Neural crest cell (in vitro differentiated cells): ENCODE measurements around the gene MPHOSPH10. TPM values are rescaled to one million over a fixed set of nuclear protein-coding genes. Genes with fewer than 3 reads are reported as not detected.

ENCODE experiments used
- DNase-seq: peaks from one replicate; pipeline ENCODE4 v3.0.0; 2021; ENCODE audit warnings: low read depth, mixed read lengths, low spot score
- H3K27ac Mint-ChIP-seq: one replicate; pipeline ENCODE4 v1.8.0; 2021; ENCODE audit warnings: mild to moderate bottlenecking, mixed read lengths; ENCODE audit not compliant: unreplicated experiment
- H3K27me3 Mint-ChIP-seq: 2 replicates; pipeline ENCODE4 v1.8.0; 2021; ENCODE audit warnings: low read depth, mild to moderate bottlenecking, mixed read lengths
- H3K36me3 Mint-ChIP-seq: 2 replicates; pipeline ENCODE4 v1.8.0; 2021; ENCODE audit warnings: low read depth, mild to moderate bottlenecking, mixed read lengths
- H3K4me1 Mint-ChIP-seq: 2 replicates; pipeline ENCODE4 v1.8.0; 2021; ENCODE audit warnings: mixed read lengths
- H3K4me3 Mint-ChIP-seq: one replicate; pipeline ENCODE4 v1.8.0; 2021; ENCODE audit warnings: mild to moderate bottlenecking, mixed read lengths
- H3K9me3 Mint-ChIP-seq: 2 replicates; pipeline ENCODE4 v1.8.0; 2021; ENCODE audit warnings: mixed read lengths
- total RNA-seq: library from RNA; stranded (reverse); gene quantifications from 2 replicates; pipeline ENCODE4 v1.2.1, GENCODE V29; 2021
- TF ChIP-seq, protein P1 (sequence below): fragments of 200-600 bp; sonication (generic); conservative IDR thresholded peaks from 2 replicates; pipeline ENCODE4 v1.5.0; 2021; ENCODE audit warnings: antibody characterized with exemption, mild to moderate bottlenecking

The MPHOSPH10 gene
- total RNA-seq, 1 donor from 2014 or later, result 41.7 TPM

DNA sequence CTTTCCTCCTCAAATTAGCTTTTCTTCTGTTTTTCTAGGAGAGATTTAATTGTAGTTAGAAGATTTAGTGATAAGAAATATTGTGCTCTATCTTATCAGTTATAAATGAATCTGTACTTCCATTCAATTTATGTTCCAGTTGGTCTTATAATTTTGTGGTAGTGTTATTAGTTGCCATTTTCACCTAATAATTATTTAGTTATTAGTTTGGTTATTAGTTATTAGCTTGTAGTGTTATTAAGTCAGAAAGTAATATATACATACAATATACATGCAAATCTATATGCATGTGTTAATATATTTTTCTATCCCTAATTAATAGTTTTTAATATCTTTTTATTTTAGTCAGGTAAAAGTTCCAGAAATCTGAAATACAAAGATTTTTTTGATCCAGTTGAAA is 3.2 kb downstream of the MPHOSPH10 start:
- Mint-ChIP-seq H3K4me3 (no peak overlapping the region), H3K4me1 (peaks cover 10% of the 10 kb centered on the region), H3K27ac (no peak overlapping the region), H3K9me3 (no peaks in the 10 kb centered on the region), H3K27me3 (no peaks in the 10 kb centered on the region), H3K36me3 (peaks cover 2% of the 10 kb centered on the region)
- no peak for DNase-seq
- TF ChIP-seq, protein P1, sequence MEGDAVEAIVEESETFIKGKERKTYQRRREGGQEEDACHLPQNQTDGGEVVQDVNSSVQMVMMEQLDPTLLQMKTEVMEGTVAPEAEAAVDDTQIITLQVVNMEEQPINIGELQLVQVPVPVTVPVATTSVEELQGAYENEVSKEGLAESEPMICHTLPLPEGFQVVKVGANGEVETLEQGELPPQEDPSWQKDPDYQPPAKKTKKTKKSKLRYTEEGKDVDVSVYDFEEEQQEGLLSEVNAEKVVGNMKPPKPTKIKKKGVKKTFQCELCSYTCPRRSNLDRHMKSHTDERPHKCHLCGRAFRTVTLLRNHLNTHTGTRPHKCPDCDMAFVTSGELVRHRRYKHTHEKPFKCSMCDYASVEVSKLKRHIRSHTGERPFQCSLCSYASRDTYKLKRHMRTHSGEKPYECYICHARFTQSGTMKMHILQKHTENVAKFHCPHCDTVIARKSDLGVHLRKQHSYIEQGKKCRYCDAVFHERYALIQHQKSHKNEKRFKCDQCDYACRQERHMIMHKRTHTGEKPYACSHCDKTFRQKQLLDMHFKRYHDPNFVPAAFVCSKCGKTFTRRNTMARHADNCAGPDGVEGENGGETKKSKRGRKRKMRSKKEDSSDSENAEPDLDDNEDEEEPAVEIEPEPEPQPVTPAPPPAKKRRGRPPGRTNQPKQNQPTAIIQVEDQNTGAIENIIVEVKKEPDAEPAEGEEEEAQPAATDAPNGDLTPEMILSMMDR, result no peak

DNA sequence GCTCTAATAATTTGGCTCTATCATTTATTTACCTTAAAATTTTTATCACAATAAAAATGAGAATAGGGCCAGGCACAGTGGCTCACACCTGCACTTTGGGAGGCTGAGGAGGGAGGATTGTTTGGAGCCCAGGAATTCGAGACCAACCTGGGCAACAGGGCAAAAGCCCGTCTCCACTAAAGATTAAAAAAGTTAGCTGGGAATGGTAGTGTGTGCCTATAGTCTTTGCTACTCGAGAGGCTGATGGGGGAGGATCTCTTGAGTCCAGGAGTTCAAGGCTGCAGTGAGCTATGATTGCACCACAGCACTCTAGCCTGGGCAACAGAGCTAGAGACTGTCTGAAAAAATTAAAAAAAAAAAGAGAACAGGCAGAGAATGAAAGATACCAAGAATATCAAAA is 5.7 kb downstream of the MPHOSPH10 start:
- no peak overlapping the region for H3K27ac Mint-ChIP-seq
- peaks cover 6% of the 10 kb centered on the region for H3K36me3 Mint-ChIP-seq

DNA sequence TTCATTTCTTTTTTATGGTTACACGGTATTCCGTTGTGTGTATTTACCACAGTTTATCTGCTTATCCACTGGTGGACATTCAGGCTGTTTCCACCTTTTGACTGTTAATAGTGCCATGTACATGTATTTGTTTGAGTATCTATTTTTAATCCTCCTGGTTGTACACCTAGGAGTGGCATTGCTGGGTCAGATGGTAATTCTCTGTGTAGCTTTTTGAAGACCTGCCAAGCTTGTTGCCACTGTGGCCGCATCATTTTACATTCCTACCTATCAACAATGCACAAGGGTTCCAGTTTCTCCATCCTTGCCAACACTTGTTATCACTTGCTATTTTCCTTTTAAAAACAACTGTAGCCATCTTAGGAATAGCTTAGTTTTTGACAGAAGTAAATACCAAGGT is 13.3 kb downstream of the MPHOSPH10 start:
- Mint-ChIP-seq H3K4me3 (no peak overlapping the region), H3K27ac (no peak overlapping the region), H3K9me3 (no peaks in the 10 kb centered on the region), H3K27me3 (no peaks in the 10 kb centered on the region), H3K4me1 (no peaks in the 10 kb centered on the region), H3K36me3 (peaks cover 18% of the 10 kb centered on the region)
- DNase-seq, result no peak
- TF ChIP-seq, protein P1, result no peak

More for the DNA sequence above, 5.7 kb downstream of the MPHOSPH10 start:
- TF ChIP-seq, protein P1, result no peak
- Mint-ChIP-seq H3K27me3 (no peaks in the 10 kb centered on the region), H3K4me1 (no peaks in the 10 kb centered on the region), H3K4me3 (no peak overlapping the region), H3K9me3 (no peaks in the 10 kb centered on the region)
- DNase-seq, result no peak

DNA sequence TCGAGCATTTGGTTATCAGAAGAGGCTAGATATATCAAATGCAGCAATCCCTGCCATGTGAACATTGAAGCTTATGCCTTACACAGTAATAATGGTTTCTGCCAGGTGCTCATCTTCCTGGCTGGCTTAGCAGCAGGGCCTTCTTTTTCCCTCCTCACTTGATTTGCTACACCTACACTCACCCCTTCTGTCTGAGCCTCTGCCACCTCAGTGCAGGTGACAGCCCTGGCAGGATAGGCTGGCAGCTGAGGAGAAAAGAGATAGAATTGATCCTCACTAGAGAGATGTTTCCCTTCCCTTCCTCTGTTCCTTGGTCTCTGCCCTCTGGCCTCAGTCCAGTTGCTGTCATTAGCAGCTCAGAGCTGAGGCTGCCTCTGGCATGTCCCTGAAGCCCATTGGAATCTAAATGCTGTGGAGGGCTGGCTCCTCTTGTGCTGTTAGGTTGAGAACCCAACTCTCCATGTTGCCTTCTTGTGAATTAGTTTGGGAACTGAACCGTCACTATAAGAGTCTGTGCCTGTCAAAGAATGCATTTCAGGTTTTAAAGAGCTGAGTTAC is 18.2 kb downstream of the MPHOSPH10 start:
- TF ChIP-seq, protein P1, result no peak
- no peaks in the 10 kb centered on the region for H3K9me3 Mint-ChIP-seq

DNA sequence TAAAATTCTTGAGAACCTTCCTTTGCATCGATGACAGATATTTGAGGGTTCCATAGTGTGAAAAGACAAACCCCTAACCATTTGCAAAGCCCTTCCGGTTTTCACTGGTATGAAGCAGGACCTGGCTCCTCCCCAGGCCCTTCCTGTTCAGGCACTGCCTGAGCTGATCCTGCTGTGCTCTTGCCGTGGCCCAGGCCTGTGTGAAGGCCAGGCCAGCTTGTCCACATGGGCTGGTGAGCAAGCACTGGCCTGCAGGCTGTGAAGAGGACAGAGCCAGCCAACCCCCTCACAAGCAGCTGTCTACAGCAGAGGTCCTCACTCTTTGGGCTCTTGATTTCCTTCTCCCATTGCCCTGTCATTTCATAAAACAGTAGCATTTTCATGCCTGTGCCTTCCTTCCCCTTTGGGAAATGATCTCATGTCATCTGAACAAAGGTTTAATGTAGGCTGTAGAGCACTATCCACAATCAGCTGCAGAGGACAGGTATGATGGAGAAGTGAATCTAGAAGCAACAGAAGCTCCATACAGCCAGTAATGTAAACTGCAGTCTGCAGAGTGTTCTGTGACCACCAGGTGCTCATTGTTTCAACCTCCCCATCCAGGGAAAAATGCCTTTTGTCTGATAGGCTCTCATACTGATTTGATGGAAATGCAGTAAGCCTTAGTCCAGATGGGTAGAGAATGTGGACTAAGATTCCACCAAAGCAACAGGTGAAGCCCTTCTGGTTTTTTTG is 19.8 kb downstream of the MPHOSPH10 start:
- no peaks in the 10 kb centered on the region for H3K9me3 Mint-ChIP-seq
- H3K27me3 Mint-ChIP-seq, result no peaks in the 10 kb centered on the region
- DNase-seq, result no peak
- H3K4me3 Mint-ChIP-seq, result no peak overlapping the region
- H3K4me1 Mint-ChIP-seq, result peaks cover 4% of the 10 kb centered on the region
- no peak overlapping the region for H3K27ac Mint-ChIP-seq
- peaks cover 12% of the 10 kb centered on the region for H3K36me3 Mint-ChIP-seq
- TF ChIP-seq, protein P1, result peak; percentile 23

More for the DNA sequence above, 18.2 kb downstream of the MPHOSPH10 start:
- DNase-seq, result no peak
- Mint-ChIP-seq H3K4me3 (no peak overlapping the region), H3K4me1 (no peaks in the 10 kb centered on the region), H3K36me3 (peaks cover 16% of the 10 kb centered on the region), H3K27ac (no peak overlapping the region), H3K27me3 (no peaks in the 10 kb centered on the region)
